ENCODE data around the gene SP5. TPM values are rescaled to one million over a fixed set of nuclear protein-coding genes. Genes with fewer than 3 reads are reported as not detected.

Gene SP5
- total RNA-seq, 2 donors from 2014 or later = 0.16 TPM; not detected in 1

DNA sequence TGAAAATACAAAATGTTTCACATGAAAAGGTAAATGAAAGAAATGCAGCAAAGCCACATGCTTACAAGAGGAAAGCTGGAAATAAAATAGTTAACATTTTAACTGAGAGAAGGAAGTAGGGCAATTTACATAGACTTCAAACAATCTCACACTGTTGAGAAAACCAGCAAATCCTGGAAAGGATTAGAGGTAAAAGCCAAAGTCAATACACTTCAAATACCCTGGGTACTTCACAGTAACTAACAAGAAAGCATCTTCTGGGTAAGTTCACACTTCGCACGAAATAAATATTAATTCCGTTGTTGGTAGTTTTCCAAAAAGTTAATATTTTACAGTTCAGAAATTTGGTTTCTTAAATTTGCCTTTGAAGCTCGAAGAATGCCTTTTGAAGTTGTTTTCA lies 51.6 kb downstream of the SP5 start:
- ATAC-seq = no peak
- intact Hi-C loops (cut with DNase I) = loop anchor here in 1 of 2 donors (5.0 kb wide), 1 partner anchor 359 kb away; no protein-coding TSS in a partner anchor
- no peak for DNase-seq

Other genes with a start within 250 kb of the SP5 start
- gene ERICH2, start 55.0 kb downstream of the SP5 start, total RNA-seq = 1 to 10 TPM; 1.2 TPM
- not detected for gene GAD1, start 101.5 kb downstream of the SP5 start, total RNA-seq
- 10 to 100 TPM; 55.7 to 80.4 TPM for gene GORASP2, start 213.9 kb downstream of the SP5 start, total RNA-seq

Data from left cardiac atrium (tissue), 4 donors.